Stimulated activated CD8-positive, alpha-beta memory T cell treated with anti-CD3 and anti-CD28 coated beads, Interleukin-12 subunit alpha, Interleukin-12 subunit beta, amount 100 ng/mL, for 24 hours (primary cell): ENCODE results near the gene PTPRN2.

Experiments used
- DNase-seq: peaks from one replicate; pipeline ENCODE4 v3.0.0-alpha.2; 2020; ENCODE audit errors: extremely low read depth

PTPRN2 gene

GRCh38 chr7:157622408-157623205 lies 965.0 kb downstream of the PTPRN2 start:
- DNase-seq: no peak

GRCh38 chr7:157622000-157622399 lies 965.6 kb downstream of the PTPRN2 start:
- no peak for DNase-seq

GRCh38 chr7:157621131-157621681 lies 966.4 kb downstream of the PTPRN2 start:
- no peak for DNase-seq

GRCh38 chr7:157620616-157621015 lies 967.0 kb downstream of the PTPRN2 start:
- DNase-seq: no peak

- no peak for DNase-seq
Measured at GRCh38 chr7:157619753-157620525, 967.7 kb downstream of the PTPRN2 start.

GRCh38 chr7:157618823-157619606 lies 968.6 kb downstream of the PTPRN2 start:
- no peak for DNase-seq

GRCh38 chr7:157618091-157618726 lies 969.4 kb downstream of the PTPRN2 start:
- no peak for DNase-seq

GRCh38 chr7:157617401-157617800 lies 970.2 kb downstream of the PTPRN2 start:
- DNase-seq: no peak

- DNase-seq: no peak
Measured at GRCh38 chr7:157616931-157617330, 970.7 kb downstream of the PTPRN2 start.

GRCh38 chr7:157616426-157616825 lies 971.2 kb downstream of the PTPRN2 start:
- no peak for DNase-seq

GRCh38 chr7:157615852-157616251 lies 971.8 kb downstream of the PTPRN2 start:
- no peak for DNase-seq

- DNase-seq: no peak
Measured at GRCh38 chr7:157615101-157615817, 972.4 kb downstream of the PTPRN2 start.

GRCh38 chr7:157614457-157615020 lies 973.1 kb downstream of the PTPRN2 start:
- no peak for DNase-seq

GRCh38 chr7:157613575-157614322 lies 973.9 kb downstream of the PTPRN2 start:
- DNase-seq: no peak

- no peak for DNase-seq
Measured at GRCh38 chr7:157612664-157613561, 974.7 kb downstream of the PTPRN2 start.

- no peak for DNase-seq
Measured at GRCh38 chr7:157612009-157612663, 975.5 kb downstream of the PTPRN2 start.

GRCh38 chr7:157611341-157611740 lies 976.3 kb downstream of the PTPRN2 start:
- no peak for DNase-seq

- DNase-seq: no peak
Measured at GRCh38 chr7:157610671-157611295, 976.8 kb downstream of the PTPRN2 start.
